Parathyroid adenoma (tissue), 2 donors: ENCODE data around the gene UBE2C.
A peak's percentile ranks its signal among the peaks of the same experiment; 100 is the strongest.

Experiments
- H2AFZ ChIP-seq: fragments of 300-600 bp; sonication (generic); one replicate; pipeline ENCODE4 v1.7.0; 2017; ENCODE audit warnings: antibody characterized with exemption, mild to moderate bottlenecking
- H3K27ac ChIP-seq: fragments of 300-600 bp; sonication (generic); one replicate; pipeline ENCODE4 v1.7.0; 2017
- H3K27me3 ChIP-seq: fragments of 300-600 bp; sonication (generic); one replicate; pipeline ENCODE4 v1.7.0; 2017; ENCODE audit warnings: low read length; ENCODE audit not compliant: control insufficient read depth, insufficient read depth
- H3K36me3 ChIP-seq: fragments of 300-600 bp; sonication (generic); one replicate; pipeline ENCODE4 v1.7.0; 2017; ENCODE audit warnings: low read length; ENCODE audit not compliant: control insufficient read depth, insufficient read depth
- H3K4me1 ChIP-seq: fragments of 300-600 bp; sonication (generic); one replicate; pipeline ENCODE4 v1.7.0; 2017; ENCODE audit warnings: control low read depth
- H3K4me2 ChIP-seq: fragments of 300-600 bp; sonication (generic); one replicate; pipeline ENCODE4 v1.7.0; 2017; ENCODE audit warnings: low read length
- H3K4me3 ChIP-seq: fragments of 300-600 bp; sonication (generic); one replicate; pipeline ENCODE4 v1.7.0; 2017; ENCODE audit warnings: low read depth, low read length
- H3K79me2 ChIP-seq: fragments of 300-600 bp; sonication (generic); one replicate; pipeline ENCODE4 v1.7.0; 2017; ENCODE audit warnings: control low read depth
- H3K9ac ChIP-seq: fragments of 300-600 bp; sonication (generic); one replicate; pipeline ENCODE4 v1.7.0; 2017; ENCODE audit warnings: mild to moderate bottlenecking
- H3K9me3 ChIP-seq: fragments of 300-600 bp; sonication (generic); one replicate; pipeline ENCODE4 v1.7.0; 2017; ENCODE audit warnings: low read length; ENCODE audit not compliant: control insufficient read depth
- TF ChIP-seq, protein P1 (sequence below): fragments of 300-600 bp; sonication (generic); IDR thresholded peaks from one replicate; pipeline ENCODE4 v1.7.0; 2017; ENCODE audit warnings: antibody characterized with exemption, mild to moderate bottlenecking
- donor health status: primary hyperparathyroidism.

The UBE2C gene

DNA sequence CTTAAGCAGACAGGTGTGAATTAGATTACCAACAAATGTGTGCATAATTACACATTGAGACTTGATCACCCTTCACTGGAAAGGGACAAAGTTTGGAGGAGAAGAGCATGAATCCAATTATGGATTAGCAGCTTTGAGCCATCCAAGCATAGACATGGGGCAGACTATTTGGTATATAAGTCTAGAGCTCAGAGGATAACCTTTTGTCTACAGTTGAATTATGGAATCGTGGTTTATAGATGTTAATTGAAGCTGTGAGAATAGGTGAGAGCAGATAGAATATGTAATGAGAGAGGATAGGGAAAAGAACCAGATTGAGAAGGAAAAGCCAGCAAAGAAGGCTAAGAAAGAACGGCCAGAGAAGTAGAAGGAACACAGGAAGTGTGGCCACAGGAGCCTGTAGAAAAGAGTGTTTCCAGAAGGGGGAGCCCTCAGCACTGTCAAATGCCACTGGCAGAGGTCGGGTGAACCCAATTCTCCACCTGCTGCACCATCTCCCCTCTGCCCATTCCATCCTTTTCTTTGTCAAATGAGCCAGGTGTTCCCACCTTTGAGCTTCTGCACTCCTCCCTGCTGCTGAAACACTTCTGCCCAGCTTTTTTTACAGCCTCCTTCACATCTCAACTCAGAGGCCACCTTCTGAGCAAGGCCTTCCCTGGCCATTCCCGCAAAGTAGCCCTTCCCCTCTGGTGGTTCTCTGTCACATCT is 13.4 kb upstream of the UBE2C start:
- Histone ChIP-seq H3K4me1 (no peaks in the 10 kb centered on the region), H3K36me3 (no peaks in the 10 kb centered on the region), H3K27ac (no peak overlapping the region)

DNA sequence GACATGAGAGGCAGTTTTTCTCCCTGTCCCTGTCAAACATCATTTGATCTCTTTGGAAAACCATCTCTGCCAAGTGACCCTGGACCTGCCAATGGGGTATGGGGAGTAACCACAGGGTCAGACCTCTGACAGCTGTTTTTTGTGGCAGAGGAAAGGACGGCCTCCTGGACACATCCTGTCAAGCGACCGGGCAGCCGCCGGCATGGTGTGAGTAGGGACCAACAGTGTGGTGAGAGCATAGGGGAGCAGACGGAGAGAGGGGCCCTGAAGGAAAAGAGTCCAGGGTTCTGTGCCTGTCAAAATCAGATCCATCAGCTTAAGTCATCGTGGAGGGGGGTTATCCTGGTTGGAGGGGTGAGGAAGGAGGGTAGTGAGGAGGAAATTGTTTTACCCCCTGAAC is 10.6 kb upstream of the UBE2C start:
- Histone ChIP-seq H3K9me3 (no peaks in the 10 kb centered on the region), H3K79me2 (no peaks in the 10 kb centered on the region), H3K4me2 (no peak overlapping the region), H3K27ac (no peak overlapping the region), H3K36me3 (no peaks in the 10 kb centered on the region), H3K4me1 (no peaks in the 10 kb centered on the region), H3K9ac (no peak overlapping the region), H3K27me3 (no peaks in the 10 kb centered on the region), H3K4me3 (no peak overlapping the region), H2AFZ (no peak overlapping the region)
- TF ChIP-seq, protein P1, sequence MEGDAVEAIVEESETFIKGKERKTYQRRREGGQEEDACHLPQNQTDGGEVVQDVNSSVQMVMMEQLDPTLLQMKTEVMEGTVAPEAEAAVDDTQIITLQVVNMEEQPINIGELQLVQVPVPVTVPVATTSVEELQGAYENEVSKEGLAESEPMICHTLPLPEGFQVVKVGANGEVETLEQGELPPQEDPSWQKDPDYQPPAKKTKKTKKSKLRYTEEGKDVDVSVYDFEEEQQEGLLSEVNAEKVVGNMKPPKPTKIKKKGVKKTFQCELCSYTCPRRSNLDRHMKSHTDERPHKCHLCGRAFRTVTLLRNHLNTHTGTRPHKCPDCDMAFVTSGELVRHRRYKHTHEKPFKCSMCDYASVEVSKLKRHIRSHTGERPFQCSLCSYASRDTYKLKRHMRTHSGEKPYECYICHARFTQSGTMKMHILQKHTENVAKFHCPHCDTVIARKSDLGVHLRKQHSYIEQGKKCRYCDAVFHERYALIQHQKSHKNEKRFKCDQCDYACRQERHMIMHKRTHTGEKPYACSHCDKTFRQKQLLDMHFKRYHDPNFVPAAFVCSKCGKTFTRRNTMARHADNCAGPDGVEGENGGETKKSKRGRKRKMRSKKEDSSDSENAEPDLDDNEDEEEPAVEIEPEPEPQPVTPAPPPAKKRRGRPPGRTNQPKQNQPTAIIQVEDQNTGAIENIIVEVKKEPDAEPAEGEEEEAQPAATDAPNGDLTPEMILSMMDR: no peak

More for the DNA sequence above, 13.4 kb upstream of the UBE2C start:
- H3K79me2 ChIP-seq: no peaks in the 10 kb centered on the region
- no peaks in the 10 kb centered on the region for H3K27me3 ChIP-seq
- no peaks in the 10 kb centered on the region for H3K9me3 ChIP-seq
- no peak overlapping the region for H2AFZ ChIP-seq
- H3K9ac ChIP-seq: no peak overlapping the region
- TF ChIP-seq, protein P1: peak; percentile 58
- no peak overlapping the region for H3K4me2 ChIP-seq
- H3K4me3 ChIP-seq: no peak overlapping the region

DNA sequence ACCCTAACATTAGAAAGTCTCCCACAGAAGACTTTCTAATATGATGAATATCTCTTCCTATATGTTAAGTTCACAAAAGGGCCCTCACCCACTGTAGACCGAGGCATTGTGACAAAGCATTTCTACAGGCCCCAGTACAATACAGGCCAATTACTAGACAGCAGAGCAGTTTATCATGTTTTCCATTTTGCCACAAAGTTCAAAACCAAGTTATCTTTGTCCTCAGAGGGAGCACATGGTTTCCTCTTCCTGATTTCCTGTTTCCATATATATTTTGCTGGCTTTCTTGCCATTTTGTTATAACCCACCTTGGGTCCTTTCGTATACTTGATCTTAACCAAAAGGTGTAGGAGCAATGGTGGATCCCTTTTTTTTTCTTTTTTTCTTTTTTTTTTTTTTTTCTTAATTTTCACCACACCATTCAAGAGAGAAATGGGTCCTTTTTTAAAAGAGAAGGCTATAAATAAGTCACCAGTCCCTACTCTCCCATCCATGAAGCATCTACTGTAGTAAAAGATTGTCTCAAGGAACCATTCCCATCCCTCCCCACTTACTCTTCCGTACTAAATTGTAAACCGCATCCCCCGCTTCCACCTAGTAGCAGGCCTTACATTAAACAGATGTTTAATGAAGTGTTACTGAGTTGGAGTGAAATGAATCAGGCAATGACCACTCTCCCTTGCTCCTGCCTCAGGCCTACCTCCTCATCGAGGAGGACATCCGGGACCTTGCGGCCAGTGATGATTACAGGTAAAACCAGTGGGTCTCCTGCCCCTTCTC is 2.1 kb upstream of the UBE2C start:
- no peaks in the 10 kb centered on the region for H3K27me3 ChIP-seq

DNA sequence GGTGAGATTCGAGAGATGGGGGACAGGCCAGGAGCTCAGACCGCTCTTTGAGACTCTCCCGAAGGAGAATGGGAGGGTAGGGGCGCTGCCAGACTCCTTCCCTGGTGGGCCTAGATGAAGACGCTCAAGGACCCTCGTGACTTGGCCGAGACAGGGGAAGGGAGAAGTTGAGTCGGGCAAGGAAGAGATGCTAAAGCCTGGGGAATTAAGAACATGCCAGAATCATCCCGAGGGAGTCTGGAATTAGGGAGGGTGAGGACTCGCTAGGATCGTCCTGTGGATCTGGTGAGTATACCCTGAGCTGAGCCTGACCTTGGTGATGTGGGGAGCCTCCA is 529 bp downstream of the UBE2C start:
- peak overlapping the region; percentile 54 for H2AFZ ChIP-seq
- H3K27ac ChIP-seq: no peak overlapping the region
- H3K9me3 ChIP-seq: no peaks in the 10 kb centered on the region
- H3K9ac ChIP-seq: no peak overlapping the region
- no peaks in the 10 kb centered on the region for H3K79me2 ChIP-seq
- H3K4me1 ChIP-seq: no peaks in the 10 kb centered on the region
- TF ChIP-seq, protein P1: no peak
- no peaks in the 10 kb centered on the region for H3K36me3 ChIP-seq
- H3K27me3 ChIP-seq: no peaks in the 10 kb centered on the region
- peak overlapping the region; percentile 94 for H3K4me2 ChIP-seq
- no peak overlapping the region for H3K4me3 ChIP-seq

More for the DNA sequence above, 2.1 kb upstream of the UBE2C start:
- Histone ChIP-seq H3K9me3 (no peaks in the 10 kb centered on the region), H3K36me3 (no peaks in the 10 kb centered on the region), H3K79me2 (no peaks in the 10 kb centered on the region), H3K4me1 (no peaks in the 10 kb centered on the region), H2AFZ (no peak overlapping the region), H3K9ac (no peak overlapping the region), H3K27ac (no peak overlapping the region), H3K4me2 (no peak overlapping the region), H3K4me3 (no peak overlapping the region)
- TF ChIP-seq, protein P1: no peak
